ENCODE measurements around the gene ZNF484. TPM values are rescaled to one million over a fixed set of nuclear protein-coding genes. Genes with fewer than 3 reads are reported as not detected.
"Not testable (repeated sequence)": the region's sequence is repeated elsewhere in the genome, so short reads cannot be mapped to it uniquely, and the experiment has no call there.

The ZNF484 gene
- 5.9 and 6.9 TPM in 2 replicates for total RNA-seq (2014; rRNA removed; shearing (Covaris generic))
- 2.8 and 3.1 TPM in 2 replicates for polyA plus RNA-seq (2016; fragmentation: Nextera tagmentation; extraction: Ambion mirVana)

GRCh38 chr9:92877531-92878430 lies at the start of gene ZNF484:
ZNF484 (minus strand) TSS chr9:92878038; CDS start chr9:92875029, 3,009 bp downstream.
- Histone ChIP-seq H3K4me1 (ENCODE audit: insufficient read depth) (peaks cover 13% of the 10 kb centered on the region; the same call in 1 of the 2 replicates), H3K9me3 (ENCODE audit: low read depth) (no peaks in the 10 kb centered on the region), H3K27ac (peak within 1 kb of the TSS; percentile 73), H3F3A (ENCODE audit: insufficient read depth) (peaks cover 7% of the 10 kb centered on the region; the same call in 1 of the 2 replicates), H3K4me3 (peak within 1 kb of the TSS; percentile 88), H3K9me2 (ENCODE audit: insufficient read depth) (no peaks in the 10 kb centered on the region), H4K20me1 (ENCODE audit: insufficient read depth) (no peaks in the 10 kb centered on the region), H2AFZ (peak within 1 kb of the TSS; percentile 98), H3K79me2 (ENCODE audit: insufficient read depth) (peaks cover 50% of the 10 kb centered on the region), H3K27me3 (replicated peaks; ENCODE audit: insufficient read depth) (no peaks in the 10 kb centered on the region), H3K4me2 (ENCODE audit: unreplicated experiment) (peak within 1 kb of the TSS; percentile 71), H3K9ac (peak within 1 kb of the TSS; percentile 95), H3K36me3 (ENCODE audit: low read depth) (no peaks in the 10 kb centered on the region)
- peak; percentile 99 for DNase-seq
- 16 to 18% methylated on average over 26 to 28 of the region's 28 CpGs for WGBS, 2 experiments (ENCODE audit: low coverage in 1 of 2, low lambda C conversion rate in 2 of 2, missing lambda C conversion rate in 2 of 2)
- no peak for TF ChIP-seq EZH2phosphoT487 (IDR thresholded peaks at IDR 0.05; ENCODE audit: insufficient read depth, low read depth)
- TF ChIP-seq EZH2 (IDR thresholded peaks at IDR 0.05; ENCODE audit: insufficient read depth, poor library complexity, severe bottlenecking), result no peak
- in situ Hi-C loops (cut with MboI), result no loop called here

- Histone ChIP-seq H3K36me3 (ENCODE audit: low read depth) (no peaks in the 10 kb centered on the region), H3K4me3 (no peak overlapping the region), H3K4me2 (ENCODE audit: unreplicated experiment) (no peak overlapping the region), H2AFZ (no peak overlapping the region), H4K20me1 (ENCODE audit: insufficient read depth) (no peaks in the 10 kb centered on the region), H3K27me3 (replicated peaks; ENCODE audit: insufficient read depth) (no peaks in the 10 kb centered on the region; the same call in 1 of the 2 replicates), H3K4me1 (ENCODE audit: insufficient read depth) (no peaks in the 10 kb centered on the region), H3F3A (ENCODE audit: insufficient read depth) (no peaks in the 10 kb centered on the region), H3K9me3 (ENCODE audit: low read depth) (no peaks in the 10 kb centered on the region), H3K9ac (no peak overlapping the region), H3K27ac (no peak overlapping the region), H3K79me2 (ENCODE audit: insufficient read depth) (no peaks in the 10 kb centered on the region), H3K9me2 (ENCODE audit: insufficient read depth) (no peaks in the 10 kb centered on the region)
- WGBS, 2 experiments (ENCODE audit: low coverage in 1 of 2, low lambda C conversion rate in 2 of 2, missing lambda C conversion rate in 2 of 2), result 90% methylated on average over 1 of the region's 1 CpG
- TF ChIP-seq EZH2 (IDR thresholded peaks at IDR 0.05; ENCODE audit: insufficient read depth, poor library complexity, severe bottlenecking), result no peak
- no peak for TF ChIP-seq EZH2phosphoT487 (IDR thresholded peaks at IDR 0.05; ENCODE audit: insufficient read depth, low read depth)
- in situ Hi-C loops (cut with MboI), result no loop called here
- no peak for DNase-seq
Observed at GRCh38 chr9:92920437-92920836, 42.6 kb upstream of the ZNF484 start.

- Histone ChIP-seq H2AFZ (no peak overlapping the region), H4K20me1 (ENCODE audit: insufficient read depth) (no peaks in the 10 kb centered on the region), H3K4me1 (ENCODE audit: insufficient read depth) (no peaks in the 10 kb centered on the region), H3K27ac (no peak overlapping the region), H3K36me3 (ENCODE audit: low read depth) (no peaks in the 10 kb centered on the region), H3K79me2 (ENCODE audit: insufficient read depth) (no peaks in the 10 kb centered on the region), H3K9me3 (ENCODE audit: low read depth) (no peaks in the 10 kb centered on the region), H3K9me2 (ENCODE audit: insufficient read depth) (no peaks in the 10 kb centered on the region), H3K4me2 (ENCODE audit: unreplicated experiment) (no peak overlapping the region), H3K27me3 (replicated peaks; ENCODE audit: insufficient read depth) (no peaks in the 10 kb centered on the region; the same call in 1 of the 2 replicates), H3F3A (ENCODE audit: insufficient read depth) (no peaks in the 10 kb centered on the region), H3K9ac (no peak overlapping the region), H3K4me3 (no peak overlapping the region)
- no peak for DNase-seq
- 4 to 8% methylated on average over 2 of the region's 2 CpGs for WGBS, 2 experiments (ENCODE audit: low coverage in 1 of 2, low lambda C conversion rate in 2 of 2, missing lambda C conversion rate in 2 of 2)
- TF ChIP-seq EZH2phosphoT487 (IDR thresholded peaks at IDR 0.05; ENCODE audit: insufficient read depth, low read depth), result no peak
- in situ Hi-C loops (cut with MboI), result no loop called here
Observed at GRCh38 chr9:92917176-92917800, 39.5 kb upstream of the ZNF484 start.

GRCh38 chr9:92911511-92912475 lies 34.0 kb upstream of the ZNF484 start:
- H2AFZ ChIP-seq, result no peak overlapping the region
- H3K9me2 ChIP-seq (ENCODE audit: insufficient read depth), result no peaks in the 10 kb centered on the region
- H3K9me3 ChIP-seq (ENCODE audit: low read depth), result no peaks in the 10 kb centered on the region
- H3K4me1 ChIP-seq (ENCODE audit: insufficient read depth), result no peaks in the 10 kb centered on the region
- in situ Hi-C loops (cut with MboI), result no loop called here
- no peaks in the 10 kb centered on the region for H3K36me3 ChIP-seq (ENCODE audit: low read depth)
- H3K27me3 ChIP-seq (replicated peaks; ENCODE audit: insufficient read depth), result peaks cover 21% of the 10 kb centered on the region
- no peak overlapping the region for H3K9ac ChIP-seq
- TF ChIP-seq EZH2phosphoT487 (IDR thresholded peaks at IDR 0.05; ENCODE audit: insufficient read depth, low read depth) (no peak), EZH2 (IDR thresholded peaks at IDR 0.05; ENCODE audit: insufficient read depth, poor library complexity, severe bottlenecking) (no peak)
- H3K4me3 ChIP-seq, result no peak overlapping the region
- H4K20me1 ChIP-seq (ENCODE audit: insufficient read depth), result no peaks in the 10 kb centered on the region
- H3F3A ChIP-seq (ENCODE audit: insufficient read depth), result no peaks in the 10 kb centered on the region
- no peak overlapping the region for H3K4me2 ChIP-seq (ENCODE audit: unreplicated experiment)
- no peaks in the 10 kb centered on the region for H3K79me2 ChIP-seq (ENCODE audit: insufficient read depth)
- WGBS, 2 experiments (ENCODE audit: low coverage in 1 of 2, low lambda C conversion rate in 2 of 2, missing lambda C conversion rate in 2 of 2), result 56 to 59% methylated on average over 11 of the region's 11 CpGs
- DNase-seq, result no peak
- no peak overlapping the region for H3K27ac ChIP-seq

- H3K27ac ChIP-seq; in situ Hi-C loops (cut with MboI); H3K9me2 ChIP-seq (ENCODE audit: insufficient read depth); H2AFZ ChIP-seq; H3K4me3 ChIP-seq; H3K9ac ChIP-seq; H3F3A ChIP-seq (ENCODE audit: insufficient read depth); DNase-seq; H3K9me3 ChIP-seq (ENCODE audit: low read depth); H4K20me1 ChIP-seq (ENCODE audit: insufficient read depth); H3K4me1 ChIP-seq (ENCODE audit: insufficient read depth); H3K79me2 ChIP-seq (ENCODE audit: insufficient read depth); H3K27me3 ChIP-seq (replicated peaks; ENCODE audit: insufficient read depth); H3K36me3 ChIP-seq (ENCODE audit: low read depth); H3K4me2 ChIP-seq (ENCODE audit: unreplicated experiment): not testable (repeated sequence)
- WGBS, 2 experiments (ENCODE audit: low coverage in 1 of 2, low lambda C conversion rate in 2 of 2, missing lambda C conversion rate in 2 of 2), result 36 to 46% methylated on average over 6 of the region's 6 CpGs
Observed at GRCh38 chr9:92905137-92905536, 27.3 kb upstream of the ZNF484 start.

Measured in GM23248 (cell line).